ENCODE data around the gene APC. TPM values are rescaled to one million over a fixed set of nuclear protein-coding genes. Genes with fewer than 3 reads are reported as not detected.

APC gene
- total RNA-seq, 2 donors from 2014 or later: 27.5 to 75.8 TPM

- peak overlapping the region in 1 of 4 donors; percentile 2 for H3K27ac ChIP-seq
- DNase-seq (no peak), ATAC-seq (no peak)
- no peaks in the 10 kb centered on the region for H3K27me3 ChIP-seq
- intact Hi-C loops (cut with DNase I): no loop called here
- no peak overlapping the region for H3K4me3 ChIP-seq
- H3K9me3 ChIP-seq: no peaks in the 10 kb centered on the region
- no peak for TF ChIP-seq CTCF (IDR thresholded peaks at IDR 0.05)
- no peak for TF ChIP-seq POLR2A (IDR thresholded peaks at IDR 0.05)
- peaks cover 24% of the 10 kb centered on the region for H3K4me1 ChIP-seq
- 55 to 70% methylated on average over 3 of the region's 3 CpGs for WGBS, 2 donors
- H3K36me3 ChIP-seq (replicated peaks in 1 of 2; ENCODE audit: insufficient read depth in 1 of 2, low read depth in 2 of 2): peaks cover 0 to 6% of the 10 kb centered on the region in 2 donors
These were observed 158.0 kb downstream of the APC start for GRCh38 chr5:112895682-112896081.

Small RNAs within 50 kb of the gene (small RNA-seq; reads per million reads assigned to genes)
- not detected for gene RNU6-482P

Other genes starting within 250 kb of the APC start
- gene SRP19, start 123.4 kb downstream of the APC start, total RNA-seq: 10 to 100 TPM; 23.7 to 42.3 TPM
- 10 to 100 TPM; 52.1 to 53.4 TPM for gene REEP5, start 184.3 kb downstream of the APC start, total RNA-seq
- gene DCP2, start 238.9 kb downstream of the APC start, total RNA-seq: 10 to 100 TPM; 11.2 to 12.5 TPM

All from body of pancreas (tissue), 4 donors.